Measurements from ENCODE around the gene ADORA1.

GRCh38 chr1:203175237-203175826 is 47.8 kb downstream of the ADORA1 start, which contains the start of gene MYBPH:
- TF ChIP-seq MXI1 (IDR thresholded peaks at IDR 0.05; ENCODE audit: low read depth, low read length), result no peak
- TF ChIP-seq CTCF (IDR thresholded peaks at IDR 0.05), result no peak
- no peak for TF ChIP-seq EP300 (IDR thresholded peaks at IDR 0.05; ENCODE audit: borderline replicate concordance in 1 of 2, low read depth in 1 of 2, low read length in 1 of 2)
- TF ChIP-seq RFX5 (IDR thresholded peaks at IDR 0.05; ENCODE audit: low read length), result no peak
- no peak for TF ChIP-seq CHD2 (IDR thresholded peaks at IDR 0.05; ENCODE audit: low read length, partially characterized antibody)
- no peak for TF ChIP-seq FOXJ3 (CRISPR knock-in tag; IDR thresholded peaks at IDR 0.05)
- no peak for TF ChIP-seq TAF1 (IDR thresholded peaks at IDR 0.05; ENCODE audit: borderline replicate concordance, low read depth, low read length)
- TF ChIP-seq USF1 (IDR thresholded peaks at IDR 0.05; ENCODE audit: borderline replicate concordance, low read depth), result no peak
- TF ChIP-seq SMC3 (IDR thresholded peaks at IDR 0.05; ENCODE audit: low read depth, low read length), result no peak
- TF ChIP-seq RCOR1 (IDR thresholded peaks at IDR 0.05; ENCODE audit: low read length), result no peak
- TF ChIP-seq POLR2AphosphoS5 (IDR thresholded peaks at IDR 0.05; ENCODE audit: low read depth, low read length), result no peak

All from SK-N-SH (cell line).